DMS 273 treated with DMSO at 0.1 percent for 48 hours (cell line): ENCODE results near the gene VEZF1.

ENCODE experiments used
- DNase-seq: peaks from one replicate; lab custom pipeline; 2025; lab: John Stamatoyannopoulos, UW

The VEZF1 gene

DNA sequence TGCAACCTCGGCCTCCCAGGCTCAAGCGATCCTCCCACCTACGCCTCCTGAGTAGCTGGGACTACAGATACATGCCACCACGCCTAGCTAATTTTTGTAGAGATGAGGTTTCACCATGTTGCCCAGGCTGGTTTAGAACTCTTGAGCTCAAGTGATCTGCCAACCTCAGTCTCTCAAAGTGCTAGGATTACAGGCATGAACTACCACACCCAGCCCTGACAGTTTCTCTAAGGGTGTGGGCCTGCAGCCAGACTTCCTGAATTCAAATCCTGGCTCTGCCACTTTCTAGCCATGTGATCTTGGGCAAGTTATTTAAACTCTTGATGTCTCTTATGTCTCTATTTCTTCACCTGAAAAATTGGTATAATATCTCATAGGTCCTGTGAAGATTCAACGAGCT lies 38.4 kb downstream of the VEZF1 start:
- no peak for DNase-seq

DNA sequence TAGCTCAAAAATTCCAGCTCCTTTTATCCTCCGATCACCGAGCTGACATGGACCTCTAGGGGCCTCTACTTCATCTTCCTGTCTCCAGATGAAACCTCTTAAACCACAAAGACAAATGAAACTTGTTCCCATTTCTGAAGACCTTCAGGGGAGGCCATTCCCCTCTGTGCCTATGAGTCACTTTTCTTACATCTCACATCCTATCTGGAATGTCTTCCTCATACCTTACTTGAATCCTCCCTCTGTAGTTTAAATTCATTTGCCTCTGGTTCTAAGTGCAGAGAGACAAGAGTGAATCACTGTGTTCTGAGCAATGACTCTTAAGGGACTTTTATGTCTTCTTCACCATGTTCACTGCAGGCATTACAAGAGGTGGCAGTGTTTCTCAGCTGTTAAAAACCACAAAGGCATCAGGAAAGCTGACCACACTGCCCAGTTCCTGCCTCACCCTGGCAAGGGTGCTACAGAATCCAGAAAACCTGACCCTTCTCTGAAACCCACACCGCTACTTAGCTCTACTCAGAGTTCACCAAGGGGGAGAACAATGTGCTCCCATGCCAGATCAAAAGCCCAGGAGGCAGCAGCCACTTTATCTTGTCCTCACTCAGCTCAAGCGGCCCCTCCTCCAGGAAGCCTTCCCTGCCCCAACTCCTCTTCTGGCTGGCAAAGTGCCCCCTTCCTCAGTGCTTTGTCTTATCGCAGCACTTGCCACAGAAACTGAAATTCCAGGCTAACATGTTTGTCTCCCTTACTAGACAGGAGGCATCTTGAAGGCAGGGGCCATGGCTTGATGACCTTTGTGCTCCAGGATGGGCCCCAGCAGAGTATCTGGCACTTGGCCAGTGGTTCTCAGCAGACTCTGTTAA lies 39.3 kb downstream of the VEZF1 start:
- no peak for DNase-seq

DNA sequence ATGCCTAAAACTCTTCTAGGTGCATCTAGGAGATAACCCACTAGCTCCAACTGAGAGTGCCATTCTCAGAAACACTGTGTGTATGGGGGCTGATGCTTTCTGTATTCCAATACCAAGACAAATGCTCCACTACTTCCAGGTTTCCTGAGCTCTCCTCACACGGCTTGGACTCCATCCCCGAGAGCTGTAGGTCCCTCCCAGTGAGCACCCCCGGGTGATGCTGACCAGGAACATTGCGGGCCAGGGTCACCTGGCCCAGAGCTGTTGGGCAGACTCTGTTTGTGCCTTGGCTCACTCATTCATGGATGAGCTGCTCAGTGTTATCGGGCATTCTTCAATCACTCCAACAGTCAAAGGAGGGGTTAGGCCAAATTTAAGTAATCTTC lies 39.9 kb downstream of the VEZF1 start:
- DNase-seq: no peak

DNA sequence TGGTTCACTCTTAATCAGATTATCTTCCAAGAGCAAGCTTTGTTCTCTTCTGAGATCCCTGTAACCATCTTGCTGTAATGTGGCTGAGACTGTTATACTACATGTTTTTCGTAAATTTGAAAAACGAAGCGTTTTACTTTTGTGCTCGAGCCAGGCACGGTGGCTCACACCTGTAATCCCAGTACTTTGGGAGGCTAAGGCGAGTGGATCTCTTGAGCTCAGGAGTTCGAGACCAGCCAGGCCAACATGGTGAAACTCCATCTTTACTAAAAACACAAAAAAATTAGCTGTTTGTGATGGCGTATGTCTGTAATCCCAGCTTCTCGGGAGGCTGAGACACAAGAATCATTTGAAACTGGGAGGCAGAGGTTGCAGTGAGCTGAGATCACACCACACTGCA lies 40.7 kb downstream of the VEZF1 start:
- no peak for DNase-seq

DNA sequence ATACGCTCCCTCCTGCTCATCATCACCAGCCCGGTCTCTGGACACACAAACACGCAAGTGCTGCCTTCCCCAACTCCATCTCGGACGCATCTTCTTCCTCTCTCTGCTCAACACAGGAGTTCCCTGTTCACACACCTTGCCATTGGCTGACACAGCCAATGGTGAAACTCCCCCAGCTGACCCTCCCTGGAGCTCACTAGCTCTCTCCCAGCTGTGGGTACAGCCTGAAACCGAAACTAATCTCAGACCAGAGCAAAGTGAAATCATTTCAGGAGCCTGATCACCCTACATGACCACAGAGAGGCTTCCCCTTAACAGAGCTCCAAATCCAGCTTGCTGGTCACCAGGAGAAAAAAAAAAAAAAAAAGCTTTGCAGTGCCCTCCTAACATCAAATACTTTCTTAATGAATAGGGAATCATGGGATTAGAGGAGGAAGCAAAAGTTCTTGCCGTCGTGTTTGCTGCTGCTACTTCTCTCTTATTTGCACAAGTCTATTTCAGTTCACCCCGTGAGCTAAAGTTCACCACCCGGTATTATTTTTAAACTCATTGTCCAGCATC lies 41.2 kb downstream of the VEZF1 start:
- no peak for DNase-seq

DNA sequence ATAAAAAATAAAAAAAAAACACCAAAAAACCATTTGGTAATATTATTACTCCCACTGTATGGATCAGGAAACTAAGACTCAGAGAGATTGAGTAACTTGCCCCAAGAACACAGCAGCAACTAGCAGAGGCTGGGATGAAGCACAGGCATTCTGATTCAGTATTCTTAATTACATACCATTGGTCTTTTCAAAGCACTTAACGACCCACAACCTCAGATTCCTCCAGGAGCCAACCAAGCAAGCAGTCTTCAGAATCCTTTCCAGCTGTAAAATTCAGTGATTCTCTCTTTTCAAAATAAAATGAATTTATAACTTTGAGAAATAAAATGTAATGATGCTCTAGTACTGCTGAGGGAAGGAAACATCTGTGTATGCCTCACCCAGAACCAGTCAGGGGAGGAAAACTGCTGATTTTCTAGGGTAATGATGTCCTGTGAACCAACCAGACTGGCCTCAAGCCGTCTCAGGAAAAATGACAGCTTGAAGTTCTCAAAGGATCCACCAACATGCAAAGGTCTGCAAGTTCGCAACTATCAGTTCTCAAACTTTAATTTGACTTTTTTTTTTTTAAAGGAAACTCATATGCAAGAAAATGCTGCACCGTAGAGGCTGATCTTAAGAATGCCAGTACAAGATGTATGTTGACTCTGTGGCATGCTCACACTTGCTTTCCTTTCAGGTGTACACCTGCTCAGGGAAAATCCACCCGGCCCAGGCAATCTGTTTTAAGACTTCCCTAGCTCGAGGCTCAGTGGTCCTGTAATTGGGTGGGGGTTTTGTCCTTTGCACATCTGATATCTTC lies 41.9 kb downstream of the VEZF1 start:
- DNase-seq: no peak

DNA sequence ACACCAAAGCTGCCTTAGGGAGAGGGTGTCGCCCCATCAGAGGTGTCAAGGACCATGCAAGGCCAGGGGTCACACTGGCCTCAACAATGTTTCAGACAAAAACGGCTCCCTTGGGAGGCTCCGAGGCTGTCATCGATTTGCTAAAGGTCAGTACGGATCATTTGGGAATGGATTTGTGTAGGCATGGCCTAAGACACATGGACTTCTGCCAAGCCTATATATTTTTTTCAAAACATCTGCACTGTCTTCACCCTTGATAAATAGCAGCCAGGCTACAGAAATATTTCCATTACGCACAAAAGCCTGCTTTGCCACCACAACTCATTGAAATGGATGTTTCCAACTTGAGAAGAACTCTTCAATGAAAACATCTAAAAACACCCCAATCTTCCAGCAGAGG lies 43.1 kb downstream of the VEZF1 start:
- DNase-seq: no peak

DNA sequence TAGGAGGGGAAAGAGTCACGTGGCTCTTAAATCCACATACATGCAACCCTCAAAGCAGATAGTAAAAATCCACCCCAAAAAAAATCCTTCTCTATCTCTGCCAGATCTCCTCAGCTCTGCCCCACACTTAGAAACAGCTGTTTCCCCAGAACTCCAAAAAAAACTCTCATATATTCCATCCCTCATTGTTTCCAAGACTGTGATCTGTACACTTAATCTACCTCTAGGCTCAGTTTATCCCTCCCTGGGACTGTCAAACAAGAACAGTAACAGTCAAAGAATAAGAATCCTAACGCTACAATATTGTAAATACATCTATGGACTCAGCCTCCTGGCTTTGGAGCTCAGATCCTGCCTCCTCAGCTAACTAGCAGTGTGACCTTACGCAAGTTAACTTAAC lies 44.4 kb downstream of the VEZF1 start:
- DNase-seq: no peak

DNA sequence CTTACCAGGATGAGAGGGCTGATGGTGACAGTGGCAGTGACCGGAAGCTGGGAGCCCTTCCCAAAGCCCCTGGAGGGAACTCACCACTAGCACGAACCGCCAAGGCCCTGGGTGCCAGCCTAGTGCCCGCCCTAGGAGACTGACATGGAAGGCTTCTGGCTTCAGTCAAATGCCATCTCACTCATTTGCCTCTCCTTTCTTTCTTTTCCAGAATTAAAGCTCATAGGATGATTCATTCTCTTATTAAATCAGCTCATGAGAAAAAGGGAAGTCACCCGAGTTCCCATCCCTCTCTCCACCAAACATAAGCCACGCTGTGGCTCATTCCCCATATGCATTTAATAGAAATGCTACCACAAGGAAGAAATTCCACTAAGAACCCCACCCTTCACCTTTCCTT lies 44.9 kb downstream of the VEZF1 start:
- DNase-seq: no peak

DNA sequence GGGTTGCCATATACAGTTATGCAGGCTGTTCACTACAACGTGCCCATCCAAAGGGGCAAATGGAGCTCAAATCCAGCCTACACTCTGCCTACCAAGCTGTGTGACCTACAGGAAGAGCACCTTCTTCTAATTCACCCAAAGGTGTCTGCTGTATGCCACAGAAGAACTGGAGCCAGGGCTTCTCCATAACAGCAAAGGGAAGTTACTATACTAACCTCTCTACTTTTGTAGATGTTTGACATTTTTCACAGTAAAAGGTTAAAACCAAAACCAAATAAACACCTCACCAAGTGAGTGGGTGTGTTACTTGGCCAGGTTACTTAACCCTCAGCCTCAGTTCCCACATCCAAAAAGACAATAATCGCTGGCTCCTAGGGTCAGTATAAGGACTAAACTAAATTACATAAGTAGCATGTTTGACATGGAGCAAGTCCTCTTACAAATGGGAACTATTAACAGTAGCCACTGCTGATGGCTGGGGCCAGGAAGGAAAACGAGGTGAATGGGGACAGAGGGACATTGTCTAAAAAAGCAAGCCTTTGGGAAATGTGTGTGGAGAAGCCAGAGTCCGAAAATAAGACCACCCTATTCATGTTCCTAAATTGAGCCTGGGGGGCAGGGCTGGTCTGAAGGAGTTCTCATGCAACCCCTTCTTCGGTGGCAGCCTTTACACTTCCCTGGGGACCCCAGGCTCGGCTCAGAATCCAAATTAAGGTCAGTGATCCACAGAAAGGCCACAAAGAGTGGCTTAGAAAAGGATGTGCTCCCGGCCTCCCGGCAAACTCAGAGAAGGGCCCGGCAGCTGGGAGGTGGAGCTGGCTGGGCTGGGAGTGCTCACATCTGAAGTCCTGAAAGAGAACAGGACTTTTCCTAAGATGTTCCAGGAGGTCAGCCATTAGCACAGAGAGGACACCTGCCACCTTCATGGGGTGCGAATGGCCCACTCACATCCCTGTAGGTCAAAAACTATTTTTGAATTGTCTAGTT lies 46.4 kb downstream of the VEZF1 start:
- no peak for DNase-seq

DNA sequence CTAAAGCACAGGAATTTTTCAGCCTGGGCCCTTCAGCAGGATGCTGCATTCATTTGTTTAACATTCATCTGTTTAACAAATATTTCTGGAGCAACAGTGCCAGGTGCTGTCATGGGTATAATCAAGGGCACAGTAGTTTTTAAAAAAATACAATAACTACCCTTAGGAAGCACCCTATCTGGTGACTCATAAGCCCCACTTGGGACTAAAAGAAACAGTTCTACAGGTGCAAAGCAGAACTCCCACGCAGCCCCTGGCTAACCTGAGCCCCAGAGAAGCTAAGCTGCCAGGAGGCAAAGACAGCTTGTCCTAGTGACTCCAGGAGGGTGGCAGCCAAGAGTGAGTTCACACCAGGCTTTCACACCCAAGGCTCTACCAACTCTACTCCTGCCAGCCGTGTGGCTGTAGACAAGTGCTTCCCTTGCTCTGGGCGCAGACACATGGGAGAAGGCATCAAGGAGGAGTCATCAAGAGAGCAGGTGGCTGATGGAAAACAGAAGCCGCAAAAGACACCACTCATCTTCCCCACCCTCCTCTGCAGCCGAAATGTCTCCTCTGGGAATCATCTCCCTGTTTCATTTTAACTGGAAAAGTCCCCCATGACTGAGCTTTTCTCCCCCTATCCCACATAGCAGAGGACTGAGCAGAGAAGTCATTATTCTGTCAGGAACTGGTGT lies 47.3 kb downstream of the VEZF1 start:
- no peak for DNase-seq

DNA sequence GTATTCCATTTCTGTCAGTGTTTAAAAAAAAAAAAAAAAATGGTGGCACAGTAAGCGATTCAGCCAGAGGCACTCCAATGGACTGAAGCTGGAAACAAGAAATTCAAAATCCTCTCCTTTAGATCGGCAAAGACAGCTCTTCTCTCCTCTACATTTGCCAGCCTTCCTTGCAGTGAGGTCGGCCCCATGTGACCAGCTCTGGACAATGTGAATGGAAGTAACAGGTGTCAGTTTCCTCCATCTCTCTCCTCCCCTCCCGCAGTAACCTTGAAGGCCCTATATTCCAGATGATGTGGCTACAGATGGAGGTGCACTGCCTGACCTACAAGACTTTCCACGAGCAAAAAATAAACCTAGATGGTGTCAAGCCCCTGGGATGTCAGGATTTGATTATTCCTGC lies 47.8 kb downstream of the VEZF1 start:
- DNase-seq: no peak

DNA sequence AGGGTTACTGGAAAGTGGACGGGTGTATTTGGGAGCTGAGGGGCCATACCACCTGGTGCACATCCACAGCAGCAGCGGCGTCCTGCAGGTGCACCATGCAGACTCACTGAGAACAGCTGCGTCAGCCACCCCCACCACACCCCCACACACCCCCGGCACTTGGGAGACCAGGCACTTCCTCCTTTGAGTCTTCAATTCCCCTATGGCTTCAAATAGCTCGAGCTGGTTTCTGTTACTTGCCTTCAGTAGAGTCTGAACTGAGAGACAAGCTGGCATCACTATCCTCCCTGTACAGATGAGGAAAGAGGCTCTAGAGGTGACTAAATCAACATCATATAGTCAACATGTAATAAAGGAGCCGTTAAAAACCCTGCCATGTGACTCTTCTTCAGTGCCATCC lies 48.3 kb downstream of the VEZF1 start:
- DNase-seq: no peak

DNA sequence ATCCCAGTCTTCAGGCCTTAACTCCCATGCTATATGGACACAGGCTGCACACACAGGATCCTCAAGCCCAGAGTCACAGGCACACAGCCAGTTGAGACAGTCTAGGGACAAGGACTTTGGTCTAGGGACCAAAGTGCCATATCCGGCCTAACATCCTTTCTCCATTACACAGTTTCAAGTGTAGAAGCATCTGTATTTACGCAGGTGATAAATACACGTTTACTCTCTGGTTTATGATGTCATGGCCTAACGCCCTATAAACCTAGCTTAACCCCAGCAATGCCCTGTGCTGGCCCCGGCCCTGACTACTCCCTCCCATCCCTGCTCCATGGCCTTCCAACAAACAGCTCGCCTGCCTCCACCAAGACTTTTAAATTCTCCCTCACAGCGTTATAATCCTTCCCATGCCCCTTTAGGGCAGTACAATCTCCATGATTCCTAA lies 50.0 kb downstream of the VEZF1 start:
- DNase-seq: no peak

DNA sequence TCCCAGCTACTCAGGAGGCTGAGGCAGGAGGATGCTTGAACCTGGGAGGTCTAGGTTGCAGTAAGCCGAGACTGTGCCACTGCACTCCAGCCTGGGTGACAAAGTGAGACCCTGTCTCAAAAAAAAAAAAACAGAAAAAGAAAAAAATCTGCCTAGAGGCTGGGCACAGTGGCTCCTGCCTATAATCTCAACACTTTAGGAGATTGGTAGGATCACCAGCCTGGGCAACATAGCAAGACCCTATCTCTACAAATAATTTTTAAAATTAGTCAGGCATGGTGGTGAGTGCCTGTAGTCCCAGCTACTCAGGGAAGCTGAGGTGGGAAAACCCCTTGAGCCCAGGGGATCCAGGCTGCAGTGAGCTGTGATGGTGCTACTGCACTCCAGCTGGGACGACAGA lies 50.6 kb downstream of the VEZF1 start:
- DNase-seq: no peak

DNA sequence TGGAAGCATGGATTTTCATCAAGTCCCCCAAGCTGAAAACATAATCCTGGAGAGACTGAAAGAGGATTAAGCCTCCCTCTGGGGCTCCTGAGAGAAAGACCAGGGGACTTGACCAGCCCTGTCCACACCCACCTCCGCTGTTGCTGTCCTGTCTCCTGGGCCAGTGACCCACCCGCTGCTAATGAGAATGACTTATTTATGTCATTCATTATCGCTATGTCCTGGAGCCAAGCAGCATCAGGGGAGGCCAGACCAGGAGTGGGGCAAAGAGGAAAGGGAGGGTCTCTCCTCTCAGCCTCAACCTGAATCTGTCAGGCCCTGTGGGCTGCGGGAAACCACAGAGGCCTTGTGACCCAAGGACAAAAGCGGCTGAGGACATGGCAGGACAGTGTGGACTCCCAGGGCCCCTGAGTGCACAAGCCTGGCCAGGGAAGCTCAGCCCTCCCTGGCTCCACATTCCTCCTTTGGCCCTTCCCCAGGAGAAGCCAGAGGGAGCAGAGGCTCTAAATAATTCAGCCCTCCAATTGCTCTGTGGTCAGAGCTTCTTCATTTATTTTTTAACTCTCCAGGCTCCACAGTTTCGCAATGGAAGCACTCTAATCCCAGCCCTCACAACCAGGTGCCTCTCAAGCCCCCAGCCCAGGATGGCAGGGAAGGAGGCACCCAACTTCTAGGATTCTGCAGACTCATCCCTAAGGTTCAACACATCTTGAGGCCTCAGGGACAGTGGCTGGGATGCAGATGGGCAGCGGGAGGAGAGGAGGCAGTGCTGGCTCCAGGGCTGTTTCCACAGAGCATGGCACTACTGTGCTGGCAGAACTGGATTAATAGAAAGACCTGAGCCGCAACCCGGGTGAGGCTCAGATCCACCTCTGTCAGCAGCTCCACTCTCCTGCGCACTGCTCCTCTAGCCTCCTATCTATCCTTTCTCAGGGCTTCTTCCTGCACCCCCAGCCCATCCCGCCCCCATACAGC lies 51.9 kb downstream of the VEZF1 start:
- DNase-seq: no peak

DNA sequence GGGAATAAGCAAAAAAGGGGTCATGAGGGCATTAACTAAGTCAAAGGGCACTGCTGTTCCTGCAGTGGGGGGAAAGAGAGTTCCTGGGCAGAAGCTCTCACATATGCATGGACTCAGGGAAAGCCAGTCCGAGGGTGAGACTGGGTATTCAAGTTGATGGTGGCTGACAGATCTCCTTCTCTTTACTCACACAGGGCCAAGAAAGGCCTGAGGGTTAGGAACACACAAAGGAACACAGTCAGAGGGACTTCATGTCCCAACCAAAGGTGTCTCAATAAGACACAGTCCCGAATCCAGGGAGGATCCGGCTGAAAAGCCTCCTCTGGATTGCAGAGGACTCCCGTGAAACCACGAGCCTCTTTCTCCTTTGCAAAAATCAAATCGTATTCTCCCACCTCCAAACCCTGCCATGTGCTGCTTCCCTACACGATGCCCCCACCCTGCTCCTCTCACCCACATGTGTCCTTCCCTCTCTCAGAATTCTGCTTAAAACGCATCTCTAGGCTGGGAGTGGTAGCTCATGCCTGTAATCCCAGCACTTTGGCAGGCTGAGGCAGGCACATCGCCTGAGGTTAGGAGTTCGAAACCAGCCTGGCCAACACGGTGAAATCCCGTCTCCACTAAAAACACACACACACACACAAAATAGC lies 56.4 kb downstream of the VEZF1 start:
- no peak for DNase-seq

DNA sequence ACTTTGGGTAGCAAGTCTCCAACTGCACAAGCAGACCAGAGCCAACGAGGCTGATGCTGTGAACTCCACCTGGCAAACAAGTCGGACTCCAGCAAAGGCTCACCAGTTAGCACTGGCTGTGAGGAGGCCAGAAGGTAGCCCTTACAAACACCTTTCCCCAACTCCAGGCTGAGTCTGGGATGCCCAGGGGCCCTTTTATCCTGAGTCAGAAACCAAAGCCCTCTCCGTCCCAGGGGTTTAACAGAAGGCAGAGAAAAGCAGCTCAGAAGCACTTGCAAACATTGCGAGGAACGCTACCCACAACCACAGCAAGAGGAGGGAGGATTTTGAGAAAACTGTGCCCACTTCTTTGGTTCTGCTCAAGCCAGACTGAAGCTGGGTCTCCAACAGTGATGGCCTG lies 57.8 kb downstream of the VEZF1 start:
- no peak for DNase-seq

DNA sequence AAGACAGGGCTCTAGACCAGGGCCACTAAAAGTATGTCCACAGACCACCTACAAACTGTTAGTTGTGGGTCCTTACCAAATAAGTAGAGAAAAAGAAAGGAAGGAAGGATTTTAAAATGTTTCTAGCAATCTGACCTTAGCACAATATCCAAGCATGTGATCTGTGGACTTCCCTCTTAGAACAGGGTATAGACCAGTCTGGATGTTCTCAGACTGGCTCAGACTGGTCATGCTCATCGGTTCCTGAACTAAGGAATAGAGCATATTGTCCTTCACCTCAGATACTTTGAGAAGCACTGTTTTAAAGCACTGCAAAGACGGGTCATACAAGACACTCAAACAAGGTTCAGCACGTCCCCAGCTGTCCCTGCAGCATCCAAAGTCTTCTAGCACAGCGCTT lies 58.7 kb downstream of the VEZF1 start:
- no peak for DNase-seq

DNA sequence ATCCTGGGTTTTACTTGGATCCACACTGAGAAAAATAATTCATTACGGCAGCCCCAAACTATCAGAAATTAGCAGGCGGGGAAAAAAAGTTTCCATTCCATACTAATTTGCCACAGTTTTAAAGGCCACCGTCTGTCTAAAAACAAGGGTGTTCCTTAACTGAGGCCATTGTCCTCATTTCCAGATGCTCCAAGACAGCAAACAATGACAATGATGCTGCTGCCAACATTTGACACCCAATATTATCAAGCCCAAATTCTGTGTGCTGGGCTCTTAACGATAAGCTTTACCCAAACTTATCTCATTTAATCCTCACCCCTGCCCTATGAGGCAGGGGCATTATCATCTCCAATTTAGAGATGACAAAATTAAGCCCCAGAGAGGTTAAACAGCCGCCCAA lies 59.1 kb downstream of the VEZF1 start:
- DNase-seq: no peak
